ENCODE results near the gene ADAMTS15.
A peak's percentile ranks its signal among the peaks of the same experiment; 100 is the strongest.

The ADAMTS15 gene, protein sequence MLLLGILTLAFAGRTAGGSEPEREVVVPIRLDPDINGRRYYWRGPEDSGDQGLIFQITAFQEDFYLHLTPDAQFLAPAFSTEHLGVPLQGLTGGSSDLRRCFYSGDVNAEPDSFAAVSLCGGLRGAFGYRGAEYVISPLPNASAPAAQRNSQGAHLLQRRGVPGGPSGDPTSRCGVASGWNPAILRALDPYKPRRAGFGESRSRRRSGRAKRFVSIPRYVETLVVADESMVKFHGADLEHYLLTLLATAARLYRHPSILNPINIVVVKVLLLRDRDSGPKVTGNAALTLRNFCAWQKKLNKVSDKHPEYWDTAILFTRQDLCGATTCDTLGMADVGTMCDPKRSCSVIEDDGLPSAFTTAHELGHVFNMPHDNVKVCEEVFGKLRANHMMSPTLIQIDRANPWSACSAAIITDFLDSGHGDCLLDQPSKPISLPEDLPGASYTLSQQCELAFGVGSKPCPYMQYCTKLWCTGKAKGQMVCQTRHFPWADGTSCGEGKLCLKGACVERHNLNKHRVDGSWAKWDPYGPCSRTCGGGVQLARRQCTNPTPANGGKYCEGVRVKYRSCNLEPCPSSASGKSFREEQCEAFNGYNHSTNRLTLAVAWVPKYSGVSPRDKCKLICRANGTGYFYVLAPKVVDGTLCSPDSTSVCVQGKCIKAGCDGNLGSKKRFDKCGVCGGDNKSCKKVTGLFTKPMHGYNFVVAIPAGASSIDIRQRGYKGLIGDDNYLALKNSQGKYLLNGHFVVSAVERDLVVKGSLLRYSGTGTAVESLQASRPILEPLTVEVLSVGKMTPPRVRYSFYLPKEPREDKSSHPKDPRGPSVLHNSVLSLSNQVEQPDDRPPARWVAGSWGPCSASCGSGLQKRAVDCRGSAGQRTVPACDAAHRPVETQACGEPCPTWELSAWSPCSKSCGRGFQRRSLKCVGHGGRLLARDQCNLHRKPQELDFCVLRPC

DNA sequence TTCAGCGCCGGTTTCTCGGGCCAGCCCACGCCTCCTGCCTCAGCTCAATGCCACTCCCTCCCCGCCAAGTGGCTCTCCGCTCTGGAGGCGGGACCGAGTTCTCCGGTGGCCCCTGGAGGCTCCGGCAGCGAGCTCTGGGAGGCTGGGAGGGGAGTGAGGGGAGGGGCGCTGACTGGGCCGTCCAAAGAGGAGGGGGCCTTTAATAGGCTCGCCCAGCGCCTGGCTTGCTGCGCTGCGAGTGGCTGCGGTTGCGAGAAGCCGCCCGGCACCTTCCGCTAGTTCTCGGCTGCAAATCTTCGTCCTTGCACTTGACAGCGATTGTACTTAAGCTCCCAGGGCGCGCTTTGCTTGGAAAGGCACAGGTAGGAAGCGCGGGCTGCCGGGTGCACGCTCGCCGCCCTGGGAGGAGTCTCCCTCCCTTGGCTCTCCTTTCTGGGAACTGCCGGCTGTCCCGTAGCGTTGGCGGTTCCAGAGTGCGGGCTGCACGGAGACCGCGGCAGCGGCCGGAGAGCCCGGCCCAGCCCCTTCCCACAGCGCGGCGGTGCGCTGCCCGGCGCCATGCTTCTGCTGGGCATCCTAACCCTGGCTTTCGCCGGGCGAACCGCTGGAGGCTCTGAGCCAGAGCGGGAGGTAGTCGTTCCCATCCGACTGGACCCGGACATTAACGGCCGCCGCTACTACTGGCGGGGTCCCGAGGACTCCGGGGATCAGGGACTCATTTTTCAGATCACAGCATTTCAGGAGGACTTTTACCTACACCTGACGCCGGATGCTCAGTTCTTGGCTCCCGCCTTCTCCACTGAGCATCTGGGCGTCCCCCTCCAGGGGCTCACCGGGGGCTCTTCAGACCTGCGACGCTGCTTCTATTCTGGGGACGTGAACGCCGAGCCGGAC lies at the start of gene ADAMTS15:
TSS of gene ADAMTS15 (plus strand) at position 230 of the 894 bp plus-strand sequence. CDS start at position 559, 329 bp downstream.
- Histone ChIP-seq H3K36me3 (ENCODE audit: control insufficient read depth in 2 of 2, insufficient read depth in 1 of 2, low read length in 2 of 2) (no peaks in the 10 kb centered on the region; a peak in 1 of 3 replicates), H3K9me3 (ENCODE audit: control insufficient read depth, insufficient read depth, low read depth, low read length) (no peaks in the 10 kb centered on the region), H3K4me3 (ENCODE audit: low read depth, low read length) (peak within 1 kb of the TSS; percentile 51), H3K27ac (ENCODE audit: extremely low read depth, low read depth, low read length) (peak within 1 kb of the TSS; percentile 57; the same call in 1 of the 2 replicates), H3K4me1 (ENCODE audit: control insufficient read depth, insufficient read depth, low read length) (no peaks in the 10 kb centered on the region)
- POLR2A ChIA-PET = interaction anchor here (0.6 to 1.3 kb wide), 8 partner anchors 18 to 379 kb away, joined by 3 to 9 read pairs (median 3); no protein-coding TSS in a partner anchor
- CTCF ChIA-PET = interaction anchor here (0.6 to 1.3 kb wide), 4 partner anchors 10 to 682 kb away, joined by 3 to 4 read pairs (median 4); no protein-coding TSS in a partner anchor
- TF ChIP-seq, protein P1, sequence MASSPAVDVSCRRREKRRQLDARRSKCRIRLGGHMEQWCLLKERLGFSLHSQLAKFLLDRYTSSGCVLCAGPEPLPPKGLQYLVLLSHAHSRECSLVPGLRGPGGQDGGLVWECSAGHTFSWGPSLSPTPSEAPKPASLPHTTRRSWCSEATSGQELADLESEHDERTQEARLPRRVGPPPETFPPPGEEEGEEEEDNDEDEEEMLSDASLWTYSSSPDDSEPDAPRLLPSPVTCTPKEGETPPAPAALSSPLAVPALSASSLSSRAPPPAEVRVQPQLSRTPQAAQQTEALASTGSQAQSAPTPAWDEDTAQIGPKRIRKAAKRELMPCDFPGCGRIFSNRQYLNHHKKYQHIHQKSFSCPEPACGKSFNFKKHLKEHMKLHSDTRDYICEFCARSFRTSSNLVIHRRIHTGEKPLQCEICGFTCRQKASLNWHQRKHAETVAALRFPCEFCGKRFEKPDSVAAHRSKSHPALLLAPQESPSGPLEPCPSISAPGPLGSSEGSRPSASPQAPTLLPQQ (tag by site-specific recombination; IDR thresholded peaks at IDR 0.05) = no peak; the same call in 1 of the 2 replicates
- TF ChIP-seq RBAK (tag by site-specific recombination; IDR thresholded peaks at IDR 0.05) (no peak), ZNF324 (tag by site-specific recombination; IDR thresholded peaks at IDR 0.05) (no peak), ZFP37 (tag by site-specific recombination; IDR thresholded peaks at IDR 0.05) (0 out of 2 replicates have a peak, but pooled peaks have one; percentile 28), ZNF423 (tag by site-specific recombination; IDR thresholded peaks at IDR 0.05) (no peak), ZNF560 (tag by site-specific recombination; IDR thresholded peaks at IDR 0.05; ENCODE audit: borderline replicate concordance) (no peak), ZNF292 (tag by site-specific recombination; IDR thresholded peaks at IDR 0.05; ENCODE audit: borderline replicate concordance, low read depth) (no peak), GLI2 (tag by site-specific recombination; IDR thresholded peaks at IDR 0.05; ENCODE audit: borderline replicate concordance, low read depth) (no peak), ZNF335 (tag by site-specific recombination; conservative IDR thresholded peaks at IDR 0.05) (peak; percentile 74; the same call in 1 of the 2 replicates), ZNF660 (tag by site-specific recombination; IDR thresholded peaks at IDR 0.05) (0 out of 2 replicates have a peak, but pooled peaks have one; percentile 43), ZFP3 (tag by site-specific recombination; IDR thresholded peaks at IDR 0.05; ENCODE audit: low read depth) (no peak), SCRT1 (tag by site-specific recombination; IDR thresholded peaks at IDR 0.05; ENCODE audit: borderline replicate concordance) (no peak), GLI4 (tag by site-specific recombination; IDR thresholded peaks at IDR 0.05) (no peak), ZNF785 (tag by site-specific recombination; IDR thresholded peaks at IDR 0.05) (no peak), TRIM28 (IDR thresholded peaks at IDR 0.05; ENCODE audit: borderline replicate concordance, low read length) (0 out of 2 replicates have a peak, but pooled peaks have one; percentile 16), SP2 (tag by site-specific recombination; IDR thresholded peaks at IDR 0.05) (peak; percentile 92), ZBTB21 (tag by site-specific recombination; IDR thresholded peaks at IDR 0.05) (no peak), ZBTB48 (tag by site-specific recombination; IDR thresholded peaks at IDR 0.05) (no peak)
- TF ChIP-seq, protein P2, sequence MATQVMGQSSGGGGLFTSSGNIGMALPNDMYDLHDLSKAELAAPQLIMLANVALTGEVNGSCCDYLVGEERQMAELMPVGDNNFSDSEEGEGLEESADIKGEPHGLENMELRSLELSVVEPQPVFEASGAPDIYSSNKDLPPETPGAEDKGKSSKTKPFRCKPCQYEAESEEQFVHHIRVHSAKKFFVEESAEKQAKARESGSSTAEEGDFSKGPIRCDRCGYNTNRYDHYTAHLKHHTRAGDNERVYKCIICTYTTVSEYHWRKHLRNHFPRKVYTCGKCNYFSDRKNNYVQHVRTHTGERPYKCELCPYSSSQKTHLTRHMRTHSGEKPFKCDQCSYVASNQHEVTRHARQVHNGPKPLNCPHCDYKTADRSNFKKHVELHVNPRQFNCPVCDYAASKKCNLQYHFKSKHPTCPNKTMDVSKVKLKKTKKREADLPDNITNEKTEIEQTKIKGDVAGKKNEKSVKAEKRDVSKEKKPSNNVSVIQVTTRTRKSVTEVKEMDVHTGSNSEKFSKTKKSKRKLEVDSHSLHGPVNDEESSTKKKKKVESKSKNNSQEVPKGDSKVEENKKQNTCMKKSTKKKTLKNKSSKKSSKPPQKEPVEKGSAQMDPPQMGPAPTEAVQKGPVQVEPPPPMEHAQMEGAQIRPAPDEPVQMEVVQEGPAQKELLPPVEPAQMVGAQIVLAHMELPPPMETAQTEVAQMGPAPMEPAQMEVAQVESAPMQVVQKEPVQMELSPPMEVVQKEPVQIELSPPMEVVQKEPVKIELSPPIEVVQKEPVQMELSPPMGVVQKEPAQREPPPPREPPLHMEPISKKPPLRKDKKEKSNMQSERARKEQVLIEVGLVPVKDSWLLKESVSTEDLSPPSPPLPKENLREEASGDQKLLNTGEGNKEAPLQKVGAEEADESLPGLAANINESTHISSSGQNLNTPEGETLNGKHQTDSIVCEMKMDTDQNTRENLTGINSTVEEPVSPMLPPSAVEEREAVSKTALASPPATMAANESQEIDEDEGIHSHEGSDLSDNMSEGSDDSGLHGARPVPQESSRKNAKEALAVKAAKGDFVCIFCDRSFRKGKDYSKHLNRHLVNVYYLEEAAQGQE (tag by site-specific recombination; IDR thresholded peaks at IDR 0.05) = no peak
- TF ChIP-seq, protein P3, sequence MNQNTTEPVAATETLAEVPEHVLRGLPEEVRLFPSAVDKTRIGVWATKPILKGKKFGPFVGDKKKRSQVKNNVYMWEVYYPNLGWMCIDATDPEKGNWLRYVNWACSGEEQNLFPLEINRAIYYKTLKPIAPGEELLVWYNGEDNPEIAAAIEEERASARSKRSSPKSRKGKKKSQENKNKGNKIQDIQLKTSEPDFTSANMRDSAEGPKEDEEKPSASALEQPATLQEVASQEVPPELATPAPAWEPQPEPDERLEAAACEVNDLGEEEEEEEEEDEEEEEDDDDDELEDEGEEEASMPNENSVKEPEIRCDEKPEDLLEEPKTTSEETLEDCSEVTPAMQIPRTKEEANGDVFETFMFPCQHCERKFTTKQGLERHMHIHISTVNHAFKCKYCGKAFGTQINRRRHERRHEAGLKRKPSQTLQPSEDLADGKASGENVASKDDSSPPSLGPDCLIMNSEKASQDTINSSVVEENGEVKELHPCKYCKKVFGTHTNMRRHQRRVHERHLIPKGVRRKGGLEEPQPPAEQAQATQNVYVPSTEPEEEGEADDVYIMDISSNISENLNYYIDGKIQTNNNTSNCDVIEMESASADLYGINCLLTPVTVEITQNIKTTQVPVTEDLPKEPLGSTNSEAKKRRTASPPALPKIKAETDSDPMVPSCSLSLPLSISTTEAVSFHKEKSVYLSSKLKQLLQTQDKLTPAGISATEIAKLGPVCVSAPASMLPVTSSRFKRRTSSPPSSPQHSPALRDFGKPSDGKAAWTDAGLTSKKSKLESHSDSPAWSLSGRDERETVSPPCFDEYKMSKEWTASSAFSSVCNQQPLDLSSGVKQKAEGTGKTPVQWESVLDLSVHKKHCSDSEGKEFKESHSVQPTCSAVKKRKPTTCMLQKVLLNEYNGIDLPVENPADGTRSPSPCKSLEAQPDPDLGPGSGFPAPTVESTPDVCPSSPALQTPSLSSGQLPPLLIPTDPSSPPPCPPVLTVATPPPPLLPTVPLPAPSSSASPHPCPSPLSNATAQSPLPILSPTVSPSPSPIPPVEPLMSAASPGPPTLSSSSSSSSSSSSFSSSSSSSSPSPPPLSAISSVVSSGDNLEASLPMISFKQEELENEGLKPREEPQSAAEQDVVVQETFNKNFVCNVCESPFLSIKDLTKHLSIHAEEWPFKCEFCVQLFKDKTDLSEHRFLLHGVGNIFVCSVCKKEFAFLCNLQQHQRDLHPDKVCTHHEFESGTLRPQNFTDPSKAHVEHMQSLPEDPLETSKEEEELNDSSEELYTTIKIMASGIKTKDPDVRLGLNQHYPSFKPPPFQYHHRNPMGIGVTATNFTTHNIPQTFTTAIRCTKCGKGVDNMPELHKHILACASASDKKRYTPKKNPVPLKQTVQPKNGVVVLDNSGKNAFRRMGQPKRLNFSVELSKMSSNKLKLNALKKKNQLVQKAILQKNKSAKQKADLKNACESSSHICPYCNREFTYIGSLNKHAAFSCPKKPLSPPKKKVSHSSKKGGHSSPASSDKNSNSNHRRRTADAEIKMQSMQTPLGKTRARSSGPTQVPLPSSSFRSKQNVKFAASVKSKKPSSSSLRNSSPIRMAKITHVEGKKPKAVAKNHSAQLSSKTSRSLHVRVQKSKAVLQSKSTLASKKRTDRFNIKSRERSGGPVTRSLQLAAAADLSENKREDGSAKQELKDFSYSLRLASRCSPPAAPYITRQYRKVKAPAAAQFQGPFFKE (tag by site-specific recombination; IDR thresholded peaks at IDR 0.05; ENCODE audit: borderline replicate concordance) = no peak
- TF ChIP-seq, protein P4, sequence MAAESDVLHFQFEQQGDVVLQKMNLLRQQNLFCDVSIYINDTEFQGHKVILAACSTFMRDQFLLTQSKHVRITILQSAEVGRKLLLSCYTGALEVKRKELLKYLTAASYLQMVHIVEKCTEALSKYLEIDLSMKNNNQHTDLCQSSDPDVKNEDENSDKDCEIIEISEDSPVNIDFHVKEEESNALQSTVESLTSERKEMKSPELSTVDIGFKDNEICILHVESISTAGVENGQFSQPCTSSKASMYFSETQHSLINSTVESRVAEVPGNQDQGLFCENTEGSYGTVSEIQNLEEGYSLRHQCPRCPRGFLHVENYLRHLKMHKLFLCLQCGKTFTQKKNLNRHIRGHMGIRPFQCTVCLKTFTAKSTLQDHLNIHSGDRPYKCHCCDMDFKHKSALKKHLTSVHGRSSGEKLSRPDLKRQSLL (tag by site-specific recombination; IDR thresholded peaks at IDR 0.05) = peak; percentile 70; the same call in 1 of the 2 replicates

All from HEK293 (cell line).